Measurements from ENCODE around the gene HERC3.

- no peak for TF ChIP-seq POLR2AphosphoS5 (IDR thresholded peaks at IDR 0.05; ENCODE audit: borderline replicate concordance, low read depth, low read length)
- no peak for TF ChIP-seq EZH2 (IDR thresholded peaks at IDR 0.05)
Measured at GRCh38 chr4:88655226-88655625, 62.9 kb downstream of the HERC3 start.

Measured in SK-N-MC (cell line).